GM21786 (cell line): ENCODE measurements around the gene GPR183.

Experiments used
- ATAC-seq: cut with Tn5 transposase; IDR thresholded peaks from one replicate; pipeline ENCODE4 v1.9.1; 2021; ENCODE audit not compliant: unreplicated experiment

GPR183 gene

DNA sequence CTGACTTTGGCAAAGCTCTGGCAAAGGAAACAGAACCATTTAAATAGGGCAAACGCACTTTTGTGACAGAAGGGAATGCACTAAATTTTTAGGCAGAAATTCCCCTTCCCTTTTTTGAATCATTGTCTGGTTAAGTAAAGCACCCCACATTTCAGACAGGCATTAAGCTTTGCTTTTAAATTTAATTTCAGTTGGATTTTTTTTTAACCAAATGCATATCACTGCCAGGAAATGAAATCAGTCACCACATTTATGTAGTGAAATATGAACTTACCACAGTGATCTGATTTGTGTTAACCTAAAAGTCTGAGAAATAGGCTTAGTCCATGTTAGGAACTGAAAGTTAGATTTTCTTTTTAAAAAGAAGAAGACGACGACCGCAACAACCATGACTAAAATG lies 10.8 kb downstream of the GPR183 start:
- ATAC-seq = peak; percentile 47

- ATAC-seq = no peak
Observed at GRCh38 chr13:99295488-99296252, 11.5 kb downstream of the GPR183 start.

- ATAC-seq = no peak
Observed at GRCh38 chr13:99294958-99295357, 12.2 kb downstream of the GPR183 start.

- ATAC-seq = no peak
Observed at GRCh38 chr13:99294198-99294597, 13.0 kb downstream of the GPR183 start.

- no peak for ATAC-seq
Observed at GRCh38 chr13:99293178-99293577, 14.0 kb downstream of the GPR183 start.

DNA sequence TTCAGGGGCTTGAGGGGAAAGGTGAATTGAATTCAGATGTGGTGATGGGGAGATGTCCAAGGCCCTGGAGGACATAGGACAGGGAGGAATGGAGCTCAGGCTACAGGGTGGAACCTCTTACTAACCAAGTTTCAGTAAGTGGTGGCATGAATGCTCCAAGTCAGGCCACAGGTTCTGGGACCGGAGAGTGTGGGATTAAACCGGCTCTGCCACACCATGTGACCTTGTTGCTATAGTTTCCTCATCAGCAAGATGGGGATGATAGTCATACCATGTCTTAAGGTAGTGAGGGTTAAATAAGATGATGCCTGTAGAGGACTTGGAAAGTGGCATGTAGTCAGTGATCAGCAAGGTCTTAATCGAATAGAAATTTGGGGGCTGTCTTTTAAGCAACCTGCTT lies 16.3 kb downstream of the GPR183 start:
- ATAC-seq = no peak

DNA sequence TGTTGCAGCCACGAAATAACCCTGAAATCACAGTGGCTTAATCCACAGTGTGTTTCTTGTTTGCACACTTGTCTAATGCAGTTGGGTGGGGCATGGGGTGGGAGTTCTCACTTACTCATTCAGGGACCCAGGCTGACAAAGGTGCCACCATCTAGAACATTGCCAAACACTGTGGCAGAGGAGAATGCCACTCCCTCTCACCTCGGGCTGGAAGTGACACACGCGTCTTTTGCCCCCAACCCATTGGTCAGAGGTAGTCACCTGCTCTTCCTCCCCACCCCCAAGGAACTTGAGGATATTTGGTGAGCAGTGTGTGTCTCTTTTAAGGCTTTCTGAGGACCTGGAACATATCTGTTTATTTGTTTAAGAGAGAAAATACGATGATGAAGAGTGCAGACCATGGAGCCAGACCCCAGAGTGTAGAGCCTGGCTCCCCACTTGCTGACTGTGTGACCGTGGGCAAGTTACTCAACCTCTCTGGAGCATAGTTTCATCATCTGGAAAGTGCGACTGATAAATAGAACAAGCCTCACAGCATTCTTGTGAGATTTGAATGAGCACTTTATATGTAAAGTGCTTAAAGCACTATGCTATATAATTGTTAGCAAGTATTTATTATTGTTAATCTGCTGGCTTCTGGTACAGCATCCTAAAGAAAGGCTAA lies 17.4 kb downstream of the GPR183 start:
- no peak for ATAC-seq

- no peak for ATAC-seq
Observed at GRCh38 chr13:99289271-99289670, 17.9 kb downstream of the GPR183 start.

- ATAC-seq = peak; percentile 95
Observed at GRCh38 chr13:99288089-99288488, 19.1 kb downstream of the GPR183 start.

- no peak for ATAC-seq
Observed at GRCh38 chr13:99287551-99287950, 19.6 kb downstream of the GPR183 start.

DNA sequence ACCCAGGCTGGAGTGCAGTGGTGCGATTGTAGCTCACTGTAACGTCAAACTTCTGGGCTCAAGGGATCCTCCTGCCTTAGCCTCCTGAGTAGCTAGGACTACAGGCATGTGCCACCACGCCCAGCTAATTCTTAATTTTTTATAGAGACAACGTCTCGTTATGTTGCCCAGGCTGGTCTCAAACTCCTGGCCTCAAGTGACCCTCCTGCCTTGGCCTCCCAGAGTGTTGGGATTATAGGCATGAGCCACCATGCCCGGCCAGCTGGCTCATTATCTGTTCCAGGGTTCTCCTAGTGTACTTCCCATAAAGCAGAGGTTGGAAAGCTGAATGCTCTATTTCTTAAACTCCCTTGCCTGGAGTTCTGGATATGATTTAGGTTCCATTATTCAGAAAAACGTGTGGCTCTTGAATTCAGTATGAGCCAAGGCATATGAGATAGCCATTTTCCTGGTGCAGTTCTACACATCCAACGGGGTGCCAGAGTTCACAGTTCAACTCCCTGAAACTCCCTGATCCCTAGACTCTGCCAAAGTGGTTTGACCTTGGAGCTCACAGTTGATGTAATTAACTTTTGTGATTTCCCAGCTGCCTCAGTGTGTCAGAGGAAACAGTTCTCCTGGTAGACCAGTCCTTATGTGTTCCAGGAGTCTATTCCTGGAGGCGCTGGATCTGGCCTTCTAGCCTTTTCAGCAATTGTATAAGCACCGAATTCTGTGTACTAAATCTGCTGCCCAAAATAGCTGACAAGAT lies 21.6 kb downstream of the GPR183 start:
- ATAC-seq = no peak

GRCh38 chr13:99282264-99283231 lies 24.7 kb downstream of the GPR183 start:
- ATAC-seq = peak; percentile 62

DNA sequence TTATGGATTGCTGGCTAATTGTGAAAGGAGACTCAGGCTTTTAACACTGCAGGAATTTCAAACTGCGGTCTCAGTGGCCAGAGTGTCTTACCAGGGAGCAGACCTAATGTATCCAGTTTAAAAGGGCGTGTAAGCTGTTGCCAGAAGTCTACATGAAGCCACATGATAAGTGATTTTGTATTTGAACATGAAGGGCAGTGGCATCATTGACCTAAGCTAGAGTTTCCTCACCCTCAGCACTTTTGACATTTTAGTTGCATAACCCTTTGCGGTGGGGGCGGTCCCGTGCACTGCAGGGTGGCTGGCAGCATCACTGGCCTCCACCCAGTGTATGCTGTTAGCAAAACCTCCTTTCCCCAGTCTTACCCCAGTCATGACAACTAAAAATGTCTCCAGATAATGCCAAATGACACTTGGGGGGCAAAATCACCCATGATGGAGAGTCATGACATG lies 25.4 kb downstream of the GPR183 start:
- ATAC-seq = peak; percentile 77

DNA sequence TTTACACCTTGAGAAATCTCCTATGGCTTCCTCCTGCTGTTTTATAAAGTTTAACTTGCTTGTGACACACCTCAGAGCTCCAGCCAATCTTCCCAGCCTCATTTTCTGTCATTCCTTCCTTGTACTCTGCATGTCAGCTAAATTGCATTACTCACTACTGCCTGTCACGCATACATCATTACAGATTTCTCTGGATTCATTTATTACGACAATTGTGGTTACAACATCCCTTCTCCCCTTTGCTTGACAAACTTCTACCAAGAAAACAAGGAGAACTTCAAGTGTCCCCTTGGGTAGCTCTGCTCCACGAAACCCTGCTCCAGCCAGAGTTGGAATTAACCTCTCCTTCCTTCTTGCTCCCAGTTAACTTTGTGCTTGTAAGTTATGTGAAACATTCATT lies 27.0 kb downstream of the GPR183 start:
- no peak for ATAC-seq

DNA sequence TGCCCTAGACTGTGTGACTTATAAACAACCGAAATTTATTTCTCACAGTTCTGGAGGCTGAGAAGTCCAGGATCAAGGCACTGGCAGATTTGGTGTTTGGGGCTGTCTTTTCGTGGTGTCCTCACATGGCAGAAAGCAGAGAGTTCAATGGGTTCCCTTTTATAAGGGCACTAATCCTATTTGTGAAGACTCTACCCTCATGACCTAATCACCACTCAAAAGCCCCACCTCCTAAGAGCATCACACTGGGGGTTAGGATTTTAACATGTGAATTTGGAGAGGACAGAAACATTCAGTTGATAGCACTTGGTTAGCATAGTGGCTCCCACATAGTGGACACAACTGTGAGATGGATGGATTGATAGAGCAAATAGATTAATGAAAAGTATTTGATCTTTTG lies 27.6 kb downstream of the GPR183 start:
- no peak for ATAC-seq

GRCh38 chr13:99278843-99279242 lies 28.4 kb downstream of the GPR183 start:
- ATAC-seq = no peak

GRCh38 chr13:99278200-99278599 lies 29.0 kb downstream of the GPR183 start:
- ATAC-seq = no peak

GRCh38 chr13:99277629-99278028 lies 29.6 kb downstream of the GPR183 start:
- no peak for ATAC-seq

GRCh38 chr13:99276706-99277105 lies 30.5 kb downstream of the GPR183 start:
- ATAC-seq = no peak

- ATAC-seq = no peak
Observed at GRCh38 chr13:99275093-99275469, 32.1 kb downstream of the GPR183 start.

DNA sequence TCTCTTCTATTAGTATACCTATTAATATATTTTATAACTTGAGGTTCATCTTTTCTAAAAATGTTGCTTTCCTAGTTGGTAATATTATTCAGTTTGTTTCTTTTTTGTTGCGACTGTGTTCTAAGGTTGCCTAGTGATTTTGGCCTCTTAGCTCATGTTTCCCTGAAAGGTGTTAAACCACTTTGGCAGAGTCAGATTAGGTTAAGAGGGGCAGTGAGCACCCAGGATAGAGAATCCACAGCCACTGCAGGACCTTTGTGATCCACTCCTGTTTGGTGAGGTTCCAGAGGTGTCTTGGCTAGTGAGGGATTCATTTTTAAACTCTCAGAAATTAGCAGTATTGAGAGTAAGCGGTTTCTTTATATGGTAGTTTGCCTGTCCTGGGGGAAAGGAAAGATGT lies 34.1 kb downstream of the GPR183 start:
- no peak for ATAC-seq
